Loucy (cell line): ENCODE data around the gene RPS6KA2.

ENCODE experiments used
- EZH2phosphoT487 ChIP-seq: fragments of 200-600 bp; IDR thresholded peaks from 2 replicates; pipeline ENCODE4 v1.6.1; 2018; ENCODE audit warnings: antibody characterized with exemption, mild to moderate bottlenecking, moderate library complexity, borderline replicate concordance
- TF ChIP-seq, protein P1 (sequence below): fragments of 200-600 bp; sonication (generic); conservative IDR thresholded peaks from 2 replicates; pipeline ENCODE4 v1.5.1; 2014; ENCODE audit warnings: mild to moderate bottlenecking, antibody characterized with exemption, low read length

DNA sequence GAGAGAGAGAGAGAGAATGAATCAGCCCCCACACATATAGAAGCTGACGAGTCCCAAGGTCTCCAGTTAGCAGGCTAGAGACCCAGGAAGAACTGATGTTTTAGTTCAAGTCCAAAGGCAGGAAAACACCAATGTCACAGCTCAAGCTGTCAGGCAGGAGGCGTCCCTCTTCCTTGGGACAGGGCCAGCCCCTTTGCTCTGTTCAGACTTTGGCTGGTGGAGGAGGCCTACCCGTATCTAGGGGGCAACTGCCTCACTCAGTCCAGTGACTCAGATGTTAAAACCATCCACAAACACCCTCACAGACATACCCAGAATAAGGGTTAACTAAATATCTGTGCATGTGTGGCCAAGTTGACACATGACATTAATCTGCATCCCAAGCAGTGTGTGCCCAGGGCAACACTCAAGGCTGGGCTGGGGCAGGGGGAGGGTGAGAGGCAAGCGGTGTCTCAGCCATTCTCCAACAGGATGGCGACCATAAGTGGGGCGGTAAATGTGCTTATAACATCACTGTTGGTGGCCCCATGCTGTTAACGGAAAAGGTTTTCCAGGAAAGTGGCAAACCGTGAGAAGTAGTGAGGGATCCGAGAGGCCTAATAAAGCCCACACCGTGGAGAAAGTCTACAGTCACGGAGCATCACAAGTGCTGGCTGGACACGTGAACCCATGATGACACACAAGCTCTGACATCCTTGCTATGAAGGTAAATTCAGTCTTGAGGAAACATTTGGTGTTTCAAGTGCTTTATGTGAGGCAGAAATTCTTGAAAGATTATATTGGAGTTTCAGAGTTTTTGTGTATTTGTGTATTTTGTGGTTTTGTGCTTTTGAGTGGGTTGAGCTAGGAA, 68.7 kb downstream of the RPS6KA2 start:
- TF ChIP-seq, protein P1, sequence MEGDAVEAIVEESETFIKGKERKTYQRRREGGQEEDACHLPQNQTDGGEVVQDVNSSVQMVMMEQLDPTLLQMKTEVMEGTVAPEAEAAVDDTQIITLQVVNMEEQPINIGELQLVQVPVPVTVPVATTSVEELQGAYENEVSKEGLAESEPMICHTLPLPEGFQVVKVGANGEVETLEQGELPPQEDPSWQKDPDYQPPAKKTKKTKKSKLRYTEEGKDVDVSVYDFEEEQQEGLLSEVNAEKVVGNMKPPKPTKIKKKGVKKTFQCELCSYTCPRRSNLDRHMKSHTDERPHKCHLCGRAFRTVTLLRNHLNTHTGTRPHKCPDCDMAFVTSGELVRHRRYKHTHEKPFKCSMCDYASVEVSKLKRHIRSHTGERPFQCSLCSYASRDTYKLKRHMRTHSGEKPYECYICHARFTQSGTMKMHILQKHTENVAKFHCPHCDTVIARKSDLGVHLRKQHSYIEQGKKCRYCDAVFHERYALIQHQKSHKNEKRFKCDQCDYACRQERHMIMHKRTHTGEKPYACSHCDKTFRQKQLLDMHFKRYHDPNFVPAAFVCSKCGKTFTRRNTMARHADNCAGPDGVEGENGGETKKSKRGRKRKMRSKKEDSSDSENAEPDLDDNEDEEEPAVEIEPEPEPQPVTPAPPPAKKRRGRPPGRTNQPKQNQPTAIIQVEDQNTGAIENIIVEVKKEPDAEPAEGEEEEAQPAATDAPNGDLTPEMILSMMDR, result no peak
- no peak for TF ChIP-seq EZH2phosphoT487
